Glutamatergic neuron (in vitro differentiated cells): Measurements from ENCODE around the gene KRTAP4-6. TPM values are rescaled to one million over a fixed set of nuclear protein-coding genes. Genes with fewer than 3 reads are reported as not detected.
A peak's percentile ranks its signal among the peaks of the same experiment; 100 is the strongest.
"Not testable (repeated sequence)": the region's sequence is repeated elsewhere in the genome, so short reads cannot be mapped to it uniquely, and the experiment has no call there.

Experiments used
- DNase-seq: peaks from one replicate; pipeline ENCODE4 v3.0.0; 2022
- H3K27ac Mint-ChIP-seq: one replicate; pipeline ENCODE4 v1.8.0; 2020; ENCODE audit warnings: mild to moderate bottlenecking, mixed read lengths, inconsistent platforms; ENCODE audit not compliant: unreplicated experiment
- H3K27me3 Mint-ChIP-seq: one replicate; pipeline ENCODE4 v1.8.0; 2020; ENCODE audit warnings: mild to moderate bottlenecking, moderate library complexity, mixed read lengths, inconsistent platforms; ENCODE audit not compliant: unreplicated experiment
- H3K36me3 Mint-ChIP-seq: one replicate; pipeline ENCODE4 v1.8.0; 2020; ENCODE audit warnings: mild to moderate bottlenecking, mixed read lengths, inconsistent platforms; ENCODE audit not compliant: unreplicated experiment
- H3K4me1 Mint-ChIP-seq: one replicate; pipeline ENCODE4 v1.8.0; 2020; ENCODE audit warnings: mild to moderate bottlenecking, low read depth, mixed read lengths, inconsistent platforms; ENCODE audit not compliant: unreplicated experiment
- H3K4me3 Mint-ChIP-seq: one replicate; pipeline ENCODE4 v1.8.0; 2020; ENCODE audit warnings: mild to moderate bottlenecking, mixed read lengths, inconsistent platforms; ENCODE audit not compliant: unreplicated experiment
- H3K9me3 Mint-ChIP-seq: one replicate; pipeline ENCODE4 v1.8.0; 2020; ENCODE audit warnings: mild to moderate bottlenecking, moderate library complexity, mixed read lengths, inconsistent platforms; ENCODE audit not compliant: unreplicated experiment
- CTCF ChIP-seq: fragments of 200-600 bp; sonication (generic); IDR thresholded peaks from one replicate; pipeline ENCODE4 v1.5.0; 2021; ENCODE audit not compliant: partially characterized antibody, unreplicated experiment
- total RNA-seq: library from RNA; stranded (reverse); fragmentation: NEBNext Ultra II Directional; extraction: Animal tissue kit (Norgen Biotek cat#: 25700); gene quantifications from one replicate; pipeline ENCODE4 v1.2.1, GENCODE V29; 2021; ENCODE audit not compliant: unreplicated experiment

KRTAP4-6 gene
- total RNA-seq, 1 donor from 2014 or later, result not detected

GRCh38 chr17:41153856-41154255, 13.5 kb upstream of the KRTAP4-6 start:
- no peak for TF ChIP-seq CTCF
- Mint-ChIP-seq H3K27me3 (peaks cover 8% of the 10 kb centered on the region), H3K27ac (no peak overlapping the region), H3K4me1 (no peaks in the 10 kb centered on the region), H3K4me3 (no peak overlapping the region), H3K36me3 (peaks cover 4% of the 10 kb centered on the region), H3K9me3 (peaks cover 5% of the 10 kb centered on the region)
- no peak for DNase-seq

- TF ChIP-seq CTCF, result no peak
- H3K9me3 Mint-ChIP-seq, result peaks cover 8% of the 10 kb centered on the region
These were observed 11.2 kb upstream of the KRTAP4-6 start for GRCh38 chr17:41151525-41151924.

GRCh38 chr17:41150026-41150425, 9.7 kb upstream of the KRTAP4-6 start:
- H3K36me3 Mint-ChIP-seq, result peaks cover 4% of the 10 kb centered on the region
- no peak for DNase-seq
- peaks cover 8% of the 10 kb centered on the region for H3K9me3 Mint-ChIP-seq
- TF ChIP-seq CTCF, result no peak
- H3K4me1 Mint-ChIP-seq, result no peaks in the 10 kb centered on the region
- H3K4me3 Mint-ChIP-seq, result no peak overlapping the region
- H3K27ac Mint-ChIP-seq, result no peak overlapping the region
- H3K27me3 Mint-ChIP-seq, result peaks cover 8% of the 10 kb centered on the region

More at GRCh38 chr17:41151525-41151924, 11.2 kb upstream of the KRTAP4-6 start:
- Mint-ChIP-seq H3K27me3 (peaks cover 8% of the 10 kb centered on the region), H3K4me1 (no peaks in the 10 kb centered on the region), H3K36me3 (peaks cover 4% of the 10 kb centered on the region), H3K27ac (no peak overlapping the region), H3K4me3 (no peak overlapping the region)
- no peak for DNase-seq

- no peak for DNase-seq
- peaks cover 4% of the 10 kb centered on the region for H3K36me3 Mint-ChIP-seq
- no peaks in the 10 kb centered on the region for H3K4me1 Mint-ChIP-seq
- H3K9me3 Mint-ChIP-seq, result peaks cover 8% of the 10 kb centered on the region
- no peak for TF ChIP-seq CTCF
- H3K4me3 Mint-ChIP-seq, result no peak within 1 kb of the TSS
- peaks cover 8% of the 10 kb centered on the region for H3K27me3 Mint-ChIP-seq
- peak within 1 kb of the TSS; percentile 23 for H3K27ac Mint-ChIP-seq
These were observed 9.3 kb upstream of the KRTAP4-6 start, which contains the start of gene KRTAP4-5 for GRCh38 chr17:41149652-41149985. KRTAP4-5 (minus strand) TSS chr17:41149825; CDS start chr17:41149767, 58 bp downstream.

GRCh38 chr17:41148971-41149651, 8.8 kb upstream of the KRTAP4-6 start:
- H3K4me1 Mint-ChIP-seq, H3K27me3 Mint-ChIP-seq, H3K9me3 Mint-ChIP-seq, H3K36me3 Mint-ChIP-seq, H3K4me3 Mint-ChIP-seq: not testable (repeated sequence)
- peak; percentile 22 for DNase-seq
- peak overlapping the region; percentile 23 for H3K27ac Mint-ChIP-seq
